ENCODE data around the gene ARHGDIB. TPM values are rescaled to one million over a fixed set of nuclear protein-coding genes. Genes with fewer than 3 reads are reported as not detected.

The ARHGDIB gene
- total RNA-seq, 1 donor from 2014 or later = 228 TPM

DNA sequence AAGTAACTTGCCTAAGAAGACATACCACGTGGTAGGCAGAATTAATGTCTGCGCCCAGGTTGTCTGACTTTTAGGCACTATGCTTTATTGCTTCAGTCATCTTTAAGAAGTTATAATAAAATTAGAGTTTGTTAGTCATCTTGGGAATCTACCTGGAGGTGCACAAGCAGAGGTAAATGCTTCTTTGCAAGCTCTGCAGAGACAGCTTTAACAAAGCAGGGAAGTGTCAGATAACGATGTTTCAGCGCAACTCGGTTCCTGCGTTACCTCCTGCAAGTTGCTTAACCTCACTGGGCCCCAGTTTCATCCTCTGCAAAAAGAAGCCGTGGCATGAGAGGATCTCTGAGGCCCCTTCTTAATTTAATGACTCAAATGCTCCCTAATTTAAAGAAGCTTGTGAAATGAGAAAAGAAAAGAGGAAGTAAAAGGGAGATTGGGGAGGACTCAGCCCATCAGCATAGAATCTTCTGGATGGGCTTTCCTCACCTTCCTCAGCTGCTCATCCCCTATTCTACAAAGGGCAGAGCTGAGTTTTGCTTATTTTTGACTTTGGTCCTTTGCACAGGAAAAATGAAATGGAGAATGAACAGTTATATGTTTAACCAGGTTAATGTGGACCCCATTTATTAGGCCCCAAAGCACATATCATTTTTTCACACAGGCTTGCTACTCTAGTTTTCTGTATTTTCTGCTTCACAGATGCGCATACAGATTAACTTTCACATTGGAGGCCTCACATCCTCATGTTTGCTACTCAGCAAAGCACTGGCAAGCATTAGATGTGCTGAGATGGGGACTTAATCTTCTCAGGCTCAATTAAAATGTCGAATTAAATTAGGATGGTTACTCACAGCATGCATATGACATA, 5.1 kb downstream of the ARHGDIB start:
- ATAC-seq (no peak), DNase-seq (no peak)
- Histone ChIP-seq H3K9me3 (no peaks in the 10 kb centered on the region), H3K36me3 (no peaks in the 10 kb centered on the region), H3K4me1 (peaks cover 54% of the 10 kb centered on the region), H3K27me3 (no peaks in the 10 kb centered on the region), H3K4me3 (peak overlapping the region; percentile 60), H3K27ac (peak overlapping the region; percentile 85)
- TF ChIP-seq, protein P1, sequence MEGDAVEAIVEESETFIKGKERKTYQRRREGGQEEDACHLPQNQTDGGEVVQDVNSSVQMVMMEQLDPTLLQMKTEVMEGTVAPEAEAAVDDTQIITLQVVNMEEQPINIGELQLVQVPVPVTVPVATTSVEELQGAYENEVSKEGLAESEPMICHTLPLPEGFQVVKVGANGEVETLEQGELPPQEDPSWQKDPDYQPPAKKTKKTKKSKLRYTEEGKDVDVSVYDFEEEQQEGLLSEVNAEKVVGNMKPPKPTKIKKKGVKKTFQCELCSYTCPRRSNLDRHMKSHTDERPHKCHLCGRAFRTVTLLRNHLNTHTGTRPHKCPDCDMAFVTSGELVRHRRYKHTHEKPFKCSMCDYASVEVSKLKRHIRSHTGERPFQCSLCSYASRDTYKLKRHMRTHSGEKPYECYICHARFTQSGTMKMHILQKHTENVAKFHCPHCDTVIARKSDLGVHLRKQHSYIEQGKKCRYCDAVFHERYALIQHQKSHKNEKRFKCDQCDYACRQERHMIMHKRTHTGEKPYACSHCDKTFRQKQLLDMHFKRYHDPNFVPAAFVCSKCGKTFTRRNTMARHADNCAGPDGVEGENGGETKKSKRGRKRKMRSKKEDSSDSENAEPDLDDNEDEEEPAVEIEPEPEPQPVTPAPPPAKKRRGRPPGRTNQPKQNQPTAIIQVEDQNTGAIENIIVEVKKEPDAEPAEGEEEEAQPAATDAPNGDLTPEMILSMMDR (IDR thresholded peaks at IDR 0.05) = no peak
- intact Hi-C loops (cut with DNase I) = no loop called here

DNA sequence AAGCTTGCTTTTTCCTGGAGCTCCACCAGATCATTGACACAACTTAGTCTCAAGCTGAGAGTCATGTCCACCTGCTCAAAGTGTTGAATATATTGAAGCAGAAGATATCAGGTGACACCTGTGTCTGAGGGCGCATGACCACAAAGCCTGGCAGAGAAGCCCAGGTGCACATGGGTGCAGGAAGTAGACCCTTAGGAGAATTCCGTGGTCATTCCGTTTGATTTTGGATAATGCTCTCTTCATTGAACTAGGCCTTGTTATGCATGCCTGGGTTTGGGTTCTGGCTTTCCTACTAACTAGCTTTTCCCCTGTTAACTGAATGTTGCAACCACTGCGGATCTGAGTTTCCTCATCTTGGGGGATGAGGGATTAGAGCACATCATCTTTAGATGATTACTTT, 7.1 kb downstream of the ARHGDIB start:
- ATAC-seq = no peak
- Histone ChIP-seq H3K27me3 (no peaks in the 10 kb centered on the region), H3K36me3 (peaks cover 16% of the 10 kb centered on the region), H3K4me3 (no peak overlapping the region), H3K27ac (peak overlapping the region; percentile 12), H3K4me1 (peaks cover 73% of the 10 kb centered on the region), H3K9me3 (no peaks in the 10 kb centered on the region)
- intact Hi-C loops (cut with DNase I) = no loop called here
- TF ChIP-seq, protein P1 (IDR thresholded peaks at IDR 0.05) = no peak
- DNase-seq = no peak

DNA sequence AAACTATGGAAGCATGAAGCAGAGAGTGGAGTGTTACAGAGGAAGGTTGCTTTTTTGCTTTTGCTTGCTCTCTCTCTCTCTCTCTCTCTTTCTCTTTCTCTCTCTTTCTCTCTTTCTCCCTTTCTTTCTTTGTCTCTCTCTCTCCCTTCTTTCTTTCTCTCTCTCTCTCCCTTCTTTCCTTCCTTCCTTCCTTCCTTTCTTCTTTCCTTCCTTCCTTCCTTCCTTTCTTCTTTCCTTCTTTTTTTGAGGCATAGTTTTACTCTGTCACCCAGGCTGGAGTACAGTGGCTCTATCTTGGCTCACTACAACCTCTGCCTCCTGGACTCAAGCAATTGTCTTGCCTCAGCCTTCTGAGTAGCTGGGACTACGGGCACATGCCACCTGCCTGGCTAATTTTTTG, 7.6 kb downstream of the ARHGDIB start:
- DNase-seq (no peak), ATAC-seq (no peak)
- TF ChIP-seq, protein P1 (IDR thresholded peaks at IDR 0.05) = no peak
- H3K4me1 ChIP-seq = peaks cover 78% of the 10 kb centered on the region
- H3K36me3 ChIP-seq = peaks cover 21% of the 10 kb centered on the region
- no peak overlapping the region for H3K4me3 ChIP-seq
- no peaks in the 10 kb centered on the region for H3K27me3 ChIP-seq
- peak overlapping the region; percentile 12 for H3K27ac ChIP-seq
- intact Hi-C loops (cut with DNase I) = no loop called here
- no peaks in the 10 kb centered on the region for H3K9me3 ChIP-seq

DNA sequence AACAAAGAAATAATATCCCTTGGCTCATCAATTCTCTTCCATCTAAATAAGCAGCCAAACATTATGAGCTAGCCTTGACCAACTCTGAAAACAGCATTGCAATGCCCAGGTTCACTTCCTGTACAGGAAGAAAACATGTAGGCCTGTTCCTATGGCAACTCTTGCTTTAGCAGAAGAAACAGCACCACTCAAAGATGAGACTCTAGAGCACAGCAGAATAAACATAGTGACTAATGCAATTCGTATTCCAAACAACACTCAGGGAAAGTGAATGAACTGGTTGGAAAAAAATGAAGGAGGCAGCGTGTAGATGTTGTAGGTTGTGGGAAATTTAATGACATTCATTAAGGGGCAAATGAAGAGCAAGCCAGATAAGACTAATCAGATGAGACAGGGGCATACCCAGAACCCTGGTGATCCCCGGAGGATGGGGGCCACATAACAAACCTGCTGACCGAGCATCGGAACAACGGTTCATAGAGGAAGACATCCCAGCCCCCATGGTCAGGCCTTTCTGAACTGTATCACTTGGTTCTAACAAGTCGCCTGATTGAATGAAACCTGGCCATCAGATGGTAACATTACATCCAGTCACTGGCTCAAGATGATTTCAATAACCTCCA, 9.0 kb downstream of the ARHGDIB start:
- Histone ChIP-seq H3K9me3 (no peaks in the 10 kb centered on the region), H3K27me3 (no peaks in the 10 kb centered on the region), H3K36me3 (peaks cover 25% of the 10 kb centered on the region), H3K4me1 (peaks cover 83% of the 10 kb centered on the region), H3K4me3 (no peak overlapping the region), H3K27ac (peak overlapping the region; percentile 56)
- DNase-seq (no peak), ATAC-seq (peak; percentile 90)
- TF ChIP-seq, protein P1 (IDR thresholded peaks at IDR 0.05) = no peak
- intact Hi-C loops (cut with DNase I) = no loop called here

DNA sequence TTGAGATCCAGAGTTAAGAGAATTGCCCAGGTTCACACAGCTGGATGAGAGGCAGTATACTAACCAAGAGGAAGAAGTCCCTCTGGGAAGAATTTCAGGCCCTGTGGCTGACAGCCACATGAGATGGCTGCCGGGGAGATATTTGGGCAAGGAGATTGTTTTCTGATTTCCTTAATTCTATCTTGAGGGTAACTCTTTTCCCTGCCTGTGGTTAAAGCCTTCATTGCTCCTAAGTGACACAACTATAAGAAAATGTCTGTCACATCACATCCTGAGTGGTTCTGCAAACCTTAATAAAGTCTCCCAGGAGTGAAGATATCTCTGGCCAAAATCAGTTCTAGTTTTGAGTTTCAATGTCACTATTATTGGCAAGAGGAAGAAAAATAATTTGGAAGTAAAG, 9.6 kb downstream of the ARHGDIB start:
- Histone ChIP-seq H3K4me3 (no peak overlapping the region), H3K4me1 (peaks cover 83% of the 10 kb centered on the region), H3K27ac (peak overlapping the region; percentile 56), H3K36me3 (peaks cover 31% of the 10 kb centered on the region), H3K9me3 (no peaks in the 10 kb centered on the region), H3K27me3 (no peaks in the 10 kb centered on the region)
- ATAC-seq = no peak
- TF ChIP-seq, protein P1 (IDR thresholded peaks at IDR 0.05) = no peak
- intact Hi-C loops (cut with DNase I) = no loop called here
- DNase-seq = no peak

All from upper lobe of right lung (tissue), 1 donor.